GM19043 (cell line): ENCODE data around the gene ZG16B.

ENCODE experiments used
- ATAC-seq: cut with Tn5 transposase; IDR thresholded peaks from one replicate; pipeline ENCODE4 v1.9.1; 2021; ENCODE audit warnings: low read depth; ENCODE audit not compliant: unreplicated experiment

Gene ZG16B, protein sequence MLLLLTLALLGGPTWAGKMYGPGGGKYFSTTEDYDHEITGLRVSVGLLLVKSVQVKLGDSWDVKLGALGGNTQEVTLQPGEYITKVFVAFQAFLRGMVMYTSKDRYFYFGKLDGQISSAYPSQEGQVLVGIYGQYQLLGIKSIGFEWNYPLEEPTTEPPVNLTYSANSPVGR

DNA sequence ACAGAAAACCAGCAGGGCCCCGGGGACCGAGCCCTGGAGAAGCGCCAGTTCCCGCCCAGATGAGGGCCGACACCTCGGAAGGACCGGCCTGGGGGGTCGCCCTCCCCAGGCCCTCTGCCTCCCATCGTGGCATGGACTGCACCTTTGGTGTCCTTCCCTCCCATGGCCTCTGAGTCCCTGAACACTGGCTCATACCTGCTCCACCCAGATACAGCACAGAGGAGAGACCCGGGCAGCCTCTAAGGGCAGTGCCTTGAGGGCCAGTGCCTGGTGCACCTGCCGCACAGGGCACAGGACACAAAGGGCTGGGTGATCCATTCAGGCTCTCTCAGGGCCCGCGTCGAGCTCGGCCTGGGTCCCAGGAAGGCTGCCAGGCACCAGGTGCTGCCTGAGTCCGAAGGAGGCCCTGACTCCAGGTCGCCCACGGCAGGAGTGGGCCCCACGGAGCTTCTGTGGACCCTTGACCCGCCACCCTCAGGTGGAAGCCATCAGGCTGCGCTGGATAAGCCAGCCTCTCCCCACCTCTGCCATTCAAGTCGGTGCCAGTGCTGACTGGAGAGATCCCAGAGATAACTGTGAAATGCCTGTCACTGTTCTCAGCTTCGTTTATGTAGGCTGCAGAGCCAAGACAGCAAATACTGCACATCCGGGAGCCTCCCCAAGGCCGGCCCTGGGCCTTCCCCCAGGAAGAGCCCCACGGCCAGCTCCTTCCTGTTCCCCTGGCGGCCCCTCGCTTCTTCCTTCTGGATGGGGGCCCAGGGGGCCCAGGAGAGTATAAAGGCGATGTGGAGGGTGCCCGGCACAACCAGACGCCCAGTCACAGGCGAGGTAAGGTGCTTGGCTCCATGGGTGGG, at the start of gene ZG16B:
Gene ZG16B (plus strand): TSS at position 803 of the 854 bp plus-strand sequence. CDS start 139 bp downstream, outside the sequence.
- ATAC-seq = no peak

DNA sequence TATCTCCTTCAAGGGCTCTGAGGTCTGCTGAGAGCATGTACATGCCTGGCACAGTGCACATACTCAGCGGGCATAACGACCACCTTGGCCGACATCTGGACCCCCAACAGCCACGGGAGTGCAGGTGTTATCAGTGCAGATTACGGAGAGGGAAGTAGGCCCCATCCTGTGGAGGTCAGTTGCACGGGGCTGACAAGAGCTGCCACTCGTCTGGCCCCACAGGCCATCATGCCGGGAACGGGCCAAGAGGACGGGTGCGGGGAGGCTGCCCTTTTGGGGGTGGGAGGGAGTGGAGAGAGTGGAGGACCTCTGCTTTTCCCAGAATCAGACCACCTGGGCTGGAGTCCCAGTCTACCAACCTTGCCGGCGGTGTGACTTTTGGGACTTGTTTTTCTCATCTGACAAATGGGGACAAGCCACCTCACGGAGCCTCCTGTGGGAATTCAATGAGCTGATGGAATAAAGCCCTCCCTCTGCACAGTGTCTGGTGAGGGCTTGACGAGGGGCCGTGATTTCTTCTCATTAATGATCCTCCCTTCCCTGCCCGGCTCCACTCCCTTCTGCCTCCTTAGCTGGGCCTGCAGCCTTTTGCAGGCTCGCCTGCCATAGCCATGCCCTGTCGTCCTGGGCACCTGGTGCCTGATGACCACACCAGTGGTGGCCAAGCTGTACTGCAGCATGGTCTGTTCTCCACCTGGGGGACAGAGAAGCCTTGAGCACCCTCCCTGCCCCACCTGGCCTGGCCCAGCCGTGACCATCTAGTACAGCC, 47.3 kb upstream of the ZG16B start:
- no peak for ATAC-seq

DNA sequence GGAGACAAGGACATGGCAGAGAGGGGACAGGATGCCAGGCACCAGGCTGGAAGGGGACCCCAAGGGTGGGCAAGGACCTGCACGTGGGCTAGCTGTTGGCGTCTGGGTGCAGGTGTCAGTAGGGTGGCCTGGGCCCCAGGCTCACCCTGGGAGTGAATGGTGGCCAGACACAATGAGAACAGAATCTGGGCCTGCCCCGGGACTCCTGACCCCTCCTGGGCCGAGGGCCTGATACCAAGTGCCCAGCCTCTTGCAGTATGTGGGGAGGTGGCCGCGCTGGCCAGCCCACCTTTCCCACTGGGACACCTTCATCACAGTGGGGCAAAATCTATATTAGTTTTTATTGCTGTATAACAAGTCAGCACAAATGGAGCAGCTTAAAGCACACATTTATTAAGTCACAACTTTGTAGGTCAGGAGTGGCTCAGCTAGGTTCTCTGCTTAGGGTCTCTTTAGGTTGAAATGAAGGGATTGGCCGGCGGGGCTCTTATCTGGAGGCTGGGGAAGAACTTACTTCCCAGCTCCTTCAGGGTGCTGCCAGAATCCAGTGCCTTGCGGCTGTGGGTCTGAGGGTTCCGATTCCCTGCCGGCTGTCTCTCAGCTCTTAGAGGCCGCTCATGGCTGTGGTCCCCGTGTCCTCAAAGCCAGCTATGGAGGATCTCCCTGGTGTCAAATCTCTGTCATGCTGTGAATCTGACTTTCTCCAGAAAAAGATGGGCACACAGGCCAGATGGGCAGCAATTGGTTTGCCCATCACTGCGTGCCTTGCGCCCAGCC, 46.3 kb upstream of the ZG16B start:
- no peak for ATAC-seq

DNA sequence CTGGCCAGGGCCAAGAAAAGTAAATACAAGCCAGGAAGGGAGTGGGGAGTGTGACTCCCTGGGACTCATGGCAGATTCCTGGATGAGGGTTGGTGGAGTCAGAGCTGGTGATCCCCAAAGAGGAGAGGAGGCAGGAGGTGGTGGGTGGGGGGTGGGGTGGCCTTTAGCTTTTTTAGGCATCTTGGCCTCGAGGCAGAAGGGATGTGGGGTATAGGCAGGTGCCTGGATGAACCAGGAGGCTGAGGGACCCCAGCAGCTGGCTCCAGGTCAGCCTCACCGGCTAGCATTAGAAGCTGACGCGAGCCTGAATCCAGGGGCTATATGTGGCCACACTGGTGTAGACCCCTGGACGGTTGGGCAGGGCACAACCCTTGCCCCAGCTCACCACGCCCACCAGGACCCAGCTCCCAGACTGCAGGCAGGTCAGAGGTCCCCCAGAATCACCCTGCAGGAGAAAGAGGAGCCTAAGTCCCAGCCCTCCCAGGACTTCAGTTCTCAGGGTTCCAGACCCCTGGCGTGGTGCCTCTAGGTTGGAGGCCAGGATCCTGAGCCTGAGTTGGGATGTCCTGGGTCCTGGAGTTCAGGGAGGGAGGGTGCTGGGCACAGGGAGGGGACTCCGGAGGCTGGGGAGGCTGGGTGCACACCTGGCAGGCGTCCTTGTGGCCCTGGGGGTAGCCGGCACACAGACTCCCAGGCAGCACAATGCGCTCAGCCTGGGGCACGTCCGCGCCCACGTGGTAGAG, 45.6 kb upstream of the ZG16B start:
- no peak for ATAC-seq

DNA sequence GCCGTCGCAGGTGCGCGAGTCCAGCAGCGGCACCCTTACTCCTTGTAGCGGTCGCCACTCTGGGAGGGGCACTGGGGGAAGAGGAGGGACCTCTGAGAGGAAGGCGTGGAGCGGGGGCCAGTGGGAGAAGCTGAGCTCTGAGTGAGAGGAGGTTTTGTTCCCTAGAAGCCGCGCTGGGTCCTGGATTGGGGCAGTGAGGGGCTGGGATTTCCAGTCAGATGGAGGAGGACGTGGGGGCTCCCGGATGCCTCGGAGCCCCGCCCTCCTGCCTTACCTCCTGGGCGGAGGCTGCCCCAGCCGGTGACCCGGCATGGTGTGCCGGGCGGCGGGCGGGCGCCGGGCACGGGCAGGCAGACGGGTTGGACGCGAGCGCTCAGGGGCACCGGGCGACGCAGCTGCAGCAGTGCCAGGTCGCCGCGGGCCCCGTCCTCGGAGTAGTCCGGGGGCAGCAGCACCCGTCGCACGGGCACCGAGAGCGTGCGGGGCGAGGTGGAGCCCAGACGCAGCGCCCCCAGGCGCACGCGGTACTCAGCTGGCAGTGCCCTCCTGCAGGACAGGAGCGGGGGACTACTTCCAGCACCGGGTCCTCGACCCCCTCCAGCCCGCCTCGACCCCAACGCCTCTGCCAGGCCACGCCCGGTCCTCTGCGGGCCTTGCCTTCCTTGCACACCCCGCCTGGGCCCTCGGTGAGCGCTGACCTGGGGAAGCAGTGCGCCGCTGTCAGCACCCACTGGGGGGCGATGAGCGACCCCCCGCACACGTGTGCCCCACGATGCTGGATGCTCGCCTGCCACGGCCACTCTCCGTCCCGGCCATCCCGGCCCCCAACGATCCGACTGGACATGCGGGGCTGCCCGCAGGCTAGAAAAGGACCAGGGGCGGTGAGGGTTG, 44.8 kb upstream of the ZG16B start:
- ATAC-seq = no peak

DNA sequence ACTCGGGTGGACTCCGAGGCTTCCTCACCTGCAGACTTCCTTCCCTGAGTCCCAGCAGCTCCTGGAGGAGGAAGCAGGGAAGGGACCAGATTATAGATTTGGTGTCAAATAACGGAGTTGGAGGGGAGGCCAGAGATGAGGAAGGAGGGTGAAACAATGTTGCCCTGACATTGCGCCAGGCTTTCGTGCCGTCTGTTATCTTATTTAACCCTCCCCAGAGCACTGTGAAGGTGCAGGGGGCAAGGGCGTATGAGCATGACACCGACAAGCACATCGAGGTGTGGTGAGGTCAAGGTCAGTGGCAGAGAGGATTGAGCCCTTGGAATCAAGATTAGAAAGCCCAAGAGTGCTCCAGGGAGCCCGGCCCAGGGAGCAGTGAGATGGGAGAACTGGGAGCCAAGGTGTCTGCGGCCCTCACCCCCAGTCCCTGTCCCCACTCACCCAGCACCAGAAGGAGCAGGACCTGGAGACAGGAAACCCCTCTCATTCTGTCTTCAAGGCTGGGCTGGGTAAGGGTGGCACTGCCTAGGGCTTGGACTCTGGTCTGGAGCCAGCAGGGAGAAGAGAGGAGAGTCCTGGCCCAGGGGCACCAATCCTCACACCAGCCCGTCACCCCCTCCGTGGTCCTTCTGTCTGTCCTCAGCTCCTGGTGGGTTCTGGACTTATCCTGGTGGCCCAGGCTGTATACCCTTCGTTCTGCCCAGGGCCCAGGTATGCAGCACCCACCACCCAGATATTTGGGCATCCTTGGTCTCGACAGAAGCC, 43.9 kb upstream of the ZG16B start:
- ATAC-seq = no peak

DNA sequence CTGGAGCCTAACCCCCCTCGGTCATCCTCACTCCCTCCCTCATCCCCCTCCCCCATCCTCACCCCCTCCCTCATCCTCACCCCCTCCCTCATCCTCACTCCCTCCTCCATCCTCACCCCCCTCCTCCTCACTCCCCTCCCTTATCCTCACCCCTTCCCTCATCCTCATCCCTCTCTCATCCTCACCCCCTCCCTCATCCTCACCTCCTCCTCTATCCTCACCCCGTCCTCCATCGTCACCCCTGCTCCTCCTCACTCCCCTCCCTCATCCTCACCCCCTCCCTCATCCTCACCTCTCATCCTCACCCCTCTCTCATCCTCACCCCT, 43.3 kb upstream of the ZG16B start:
- ATAC-seq = no peak

DNA sequence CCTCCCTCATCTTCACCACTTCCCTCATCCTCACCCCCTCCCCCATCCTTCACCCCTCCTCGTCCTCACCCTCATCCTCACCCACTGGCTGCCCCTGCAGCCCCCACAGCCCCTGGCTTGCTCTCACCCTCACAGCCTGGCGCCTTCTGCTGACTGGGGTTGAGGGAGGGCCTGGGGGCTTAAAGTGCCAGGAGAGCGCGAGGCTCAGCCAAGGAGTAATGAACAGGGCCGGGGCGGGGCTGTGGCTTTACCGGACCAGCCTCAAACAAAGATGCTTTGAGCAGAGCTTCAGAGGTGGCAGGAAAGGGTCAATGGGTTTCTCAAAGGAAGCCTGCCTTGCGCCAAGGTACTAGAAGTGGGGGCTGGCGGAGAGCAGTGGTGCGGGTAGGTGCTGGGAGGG, 42.7 kb upstream of the ZG16B start, which contains the start of gene PRSS33:
Gene PRSS33 (minus strand): TSS at position 155 of the 400 bp plus-strand sequence. CDS start 1,013 bp downstream, outside the sequence.
- ATAC-seq = no peak

DNA sequence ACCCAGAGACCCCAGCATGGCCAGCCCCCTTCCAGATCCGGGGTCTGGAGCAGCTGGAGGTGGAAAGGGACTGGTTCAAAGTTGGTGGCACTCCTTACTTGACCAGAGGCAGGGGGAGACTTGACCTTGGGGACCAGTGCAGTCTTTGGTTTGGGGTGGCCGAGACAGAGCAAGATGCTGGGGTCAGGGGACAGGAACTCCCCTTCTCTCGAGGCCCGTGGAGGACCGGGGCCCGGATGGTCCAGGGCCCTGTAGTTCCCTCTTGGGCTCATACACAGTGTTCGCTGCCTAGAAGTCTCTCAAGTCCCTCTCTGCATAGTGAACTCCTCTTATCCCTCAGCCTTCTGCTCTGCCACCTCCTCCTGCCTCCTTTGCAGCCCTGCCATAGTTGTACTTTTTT, 42.1 kb upstream of the ZG16B start:
- ATAC-seq = no peak

DNA sequence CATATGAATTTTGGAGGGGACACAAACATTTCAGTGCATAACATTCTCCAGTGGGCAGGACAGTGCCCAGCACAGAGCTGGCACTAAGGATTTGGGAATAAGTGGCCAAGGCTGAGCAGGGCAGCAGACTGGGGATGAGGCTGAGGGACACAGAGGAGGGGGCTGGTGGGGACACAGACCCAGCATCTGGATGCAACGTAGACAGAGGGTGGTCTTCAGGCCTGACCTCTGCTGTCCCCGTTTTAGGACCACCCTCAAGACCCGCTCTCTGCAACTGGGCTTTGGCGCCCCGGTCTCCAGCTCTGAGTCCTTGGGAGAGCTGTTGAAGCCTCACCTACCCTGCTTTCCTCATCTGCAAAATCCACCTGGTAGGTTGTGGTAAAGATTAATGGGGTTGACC, 39.5 kb upstream of the ZG16B start:
- no peak for ATAC-seq

DNA sequence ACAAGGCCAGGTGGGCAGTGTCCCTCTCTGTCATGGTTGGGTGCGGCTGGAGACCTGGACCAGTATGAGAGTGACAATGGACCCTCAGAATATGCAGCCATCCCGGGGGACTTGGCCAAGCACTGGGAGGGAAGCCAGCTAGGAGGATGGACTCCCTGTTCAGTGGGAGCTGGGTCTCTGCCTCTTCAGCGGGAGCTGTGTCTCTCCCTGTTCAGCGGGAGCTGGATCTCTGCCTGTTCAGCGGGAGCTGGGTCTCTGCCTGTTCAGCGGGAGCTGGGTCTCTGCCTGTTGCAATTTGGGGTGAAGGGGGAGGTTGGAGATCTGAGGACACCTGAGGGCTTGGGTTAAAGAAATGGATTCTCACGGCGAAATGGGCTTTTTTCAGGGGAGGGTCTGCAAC, 38.9 kb upstream of the ZG16B start:
- ATAC-seq = no peak

DNA sequence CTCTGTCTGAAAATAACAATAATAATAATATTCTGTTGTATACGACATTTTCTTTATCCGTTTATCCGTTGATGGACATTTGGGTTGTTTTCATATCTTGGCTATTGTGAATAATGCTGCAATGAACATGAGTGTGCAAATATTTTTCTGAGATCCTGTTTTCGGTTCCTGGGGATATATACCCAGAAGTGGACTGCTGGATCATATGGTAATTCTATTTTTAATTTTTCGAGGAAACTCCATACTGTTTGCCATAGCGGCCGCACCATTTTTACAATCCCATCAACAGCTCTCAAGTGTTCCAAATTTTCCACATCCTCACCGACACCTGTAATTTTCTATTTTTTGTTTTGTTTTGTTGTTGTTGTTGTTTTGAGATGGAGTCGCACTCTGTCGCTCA, 37.2 kb upstream of the ZG16B start:
- ATAC-seq = no peak

DNA sequence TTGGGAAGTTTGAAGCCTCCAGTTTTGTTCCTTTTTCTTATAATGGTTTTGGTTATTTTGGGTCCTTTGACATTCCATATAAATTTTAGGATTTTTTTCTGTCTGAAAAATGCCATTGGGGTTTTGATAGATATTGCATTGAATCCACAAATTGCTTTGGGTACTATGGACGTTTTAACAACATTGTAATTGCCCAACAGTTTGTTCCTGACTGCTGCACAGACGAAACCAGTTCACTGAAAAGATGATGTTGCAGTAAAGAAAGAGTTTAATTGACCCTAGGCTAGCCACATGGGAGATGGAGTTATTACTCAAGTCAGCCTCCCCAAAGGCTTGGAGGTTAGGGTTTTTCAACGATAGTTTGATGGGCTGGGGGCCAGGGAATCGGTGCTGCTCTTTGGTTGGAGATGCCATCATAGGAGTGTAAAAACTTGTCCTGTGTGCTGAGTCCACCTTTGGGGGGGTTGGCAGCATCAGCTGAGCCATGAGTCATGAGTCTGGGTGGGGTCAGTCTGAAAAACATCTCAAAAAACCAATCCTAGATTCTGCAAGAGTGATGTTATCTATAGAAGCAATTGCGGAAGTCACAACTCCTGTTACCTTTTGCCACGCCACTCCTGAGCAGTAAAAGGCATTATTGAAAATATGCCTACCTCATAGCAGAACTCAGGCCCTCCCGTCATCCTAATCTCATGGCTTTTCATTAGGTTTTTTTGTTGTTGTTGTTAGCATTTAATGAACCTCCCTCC, 34.5 kb upstream of the ZG16B start:
- no peak for ATAC-seq

DNA sequence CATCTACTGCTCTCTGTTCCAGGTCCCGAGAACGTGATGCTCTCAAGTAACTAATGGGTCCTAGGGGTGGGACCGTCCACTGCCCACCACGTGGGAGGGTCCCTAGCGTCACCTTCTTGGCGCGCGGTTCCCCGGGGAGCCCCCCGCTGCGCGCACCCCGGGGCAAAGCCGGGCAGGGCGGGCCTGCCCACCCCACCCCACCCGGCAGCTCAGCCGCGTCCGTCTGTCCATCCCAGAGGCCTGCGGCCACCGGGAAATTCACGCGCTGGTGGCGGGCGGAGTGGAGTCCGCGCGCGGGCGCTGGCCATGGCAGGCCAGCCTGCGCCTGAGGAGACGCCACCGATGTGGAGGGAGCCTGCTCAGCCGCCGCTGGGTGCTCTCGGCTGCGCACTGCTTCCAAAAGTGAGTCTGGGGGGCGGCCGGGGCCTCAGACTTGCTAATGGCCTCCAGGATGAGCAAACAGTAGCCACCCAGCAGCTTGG, 31.3 kb upstream of the ZG16B start:
- ATAC-seq = no peak

DNA sequence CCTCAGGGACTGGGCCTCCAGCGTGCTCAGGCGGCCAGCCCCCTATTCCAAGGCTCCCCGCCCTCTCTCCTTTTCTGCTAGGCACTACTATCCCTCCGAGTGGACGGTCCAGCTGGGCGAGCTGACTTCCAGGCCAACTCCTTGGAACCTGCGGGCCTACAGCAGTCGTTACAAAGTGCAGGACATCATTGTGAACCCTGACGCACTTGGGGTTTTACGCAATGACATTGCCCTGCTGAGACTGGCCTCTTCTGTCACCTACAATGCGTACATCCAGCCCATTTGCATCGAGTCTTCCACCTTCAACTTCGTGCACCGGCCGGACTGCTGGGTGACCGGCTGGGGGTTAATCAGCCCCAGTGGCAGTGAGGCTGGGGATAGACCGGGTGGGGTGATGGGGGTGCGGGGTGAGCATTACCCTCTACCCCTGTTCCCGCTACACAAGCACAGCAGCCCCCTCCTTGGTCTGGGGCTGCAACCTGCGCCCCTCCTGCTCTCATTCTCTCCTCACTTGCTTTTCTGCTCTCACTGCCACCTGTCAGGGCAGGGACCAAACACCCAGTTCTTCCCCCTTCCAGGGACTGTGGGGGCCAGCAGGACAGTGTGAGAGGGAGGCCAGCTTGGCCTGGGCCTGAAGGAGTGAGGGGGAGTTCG, 30.8 kb upstream of the ZG16B start:
- ATAC-seq = no peak

DNA sequence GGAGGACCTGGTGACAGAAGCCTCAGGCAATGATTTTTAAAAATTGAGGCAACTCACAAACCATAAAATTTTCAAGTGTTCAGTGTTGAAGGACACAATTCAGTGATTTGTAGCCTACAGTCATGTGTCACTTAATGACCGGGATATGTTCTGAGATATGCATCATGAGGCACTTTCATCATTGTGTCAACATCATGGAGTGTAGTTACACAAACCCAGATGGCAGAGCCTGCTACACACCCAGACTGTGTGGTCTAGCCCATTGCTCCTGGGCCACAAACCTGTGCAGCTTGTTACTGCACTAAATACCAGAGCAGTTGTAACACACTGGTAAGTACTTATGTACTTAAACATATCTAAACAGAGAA, 30.3 kb upstream of the ZG16B start:
- no peak for ATAC-seq

DNA sequence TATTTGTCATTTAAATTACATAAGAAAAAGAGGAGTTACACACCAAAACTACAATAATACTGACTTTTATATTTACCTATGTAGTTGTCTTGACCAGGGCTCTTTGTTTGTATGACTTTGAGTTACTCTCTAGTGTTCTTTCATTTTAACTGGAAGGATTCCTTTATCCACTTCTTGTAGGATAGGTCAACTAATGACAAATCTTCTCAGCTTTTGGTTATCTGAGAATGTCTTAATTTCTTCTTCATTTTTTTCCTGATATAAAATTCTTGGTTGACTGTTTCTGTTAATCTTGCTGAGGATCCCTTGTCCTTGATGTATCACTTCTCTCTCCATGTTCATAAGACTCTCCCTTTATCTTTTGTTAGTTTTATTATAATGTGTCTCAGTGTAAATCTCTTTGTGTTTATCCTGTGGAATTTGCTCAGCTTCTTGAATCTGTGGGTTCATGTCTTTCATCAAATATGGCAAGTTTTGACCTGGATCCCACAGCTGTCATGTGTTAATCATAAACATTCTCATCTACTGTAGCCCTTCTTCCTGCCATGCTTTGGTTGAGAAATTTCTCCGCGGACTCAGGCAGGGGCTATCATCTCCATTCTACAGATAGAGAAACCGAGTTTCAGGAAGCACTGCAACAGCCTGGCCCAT, 26.4 kb upstream of the ZG16B start:
- no peak for ATAC-seq
